Measurements from ENCODE around the gene ITPR2. TPM values are rescaled to one million over a fixed set of nuclear protein-coding genes. Genes with fewer than 3 reads are reported as not detected.

ITPR2 gene
- total RNA-seq, 6 experiments from 2014 or later = 6.9 to 8.4 (median 7.6) TPM

GRCh38 chr12:26535826-26536225, 297.2 kb downstream of the ITPR2 start:
- Mint-ChIP-seq H3K27ac (no peak overlapping the region), H3K9me3 (no peaks in the 10 kb centered on the region), H3K27me3 (ENCODE audit: insufficient read depth) (no peaks in the 10 kb centered on the region)

GRCh38 chr12:26534071-26534470, 298.9 kb downstream of the ITPR2 start:
- no peak for DNase-seq
- TF ChIP-seq CTCF (IDR thresholded peaks at IDR 0.05) = no peak
- Mint-ChIP-seq H3K36me3 (ENCODE audit: low read depth) (no peaks in the 10 kb centered on the region), H3K27me3 (ENCODE audit: insufficient read depth) (no peaks in the 10 kb centered on the region), H3K27ac (no peak overlapping the region), H3K4me3 (no peak overlapping the region), H3K4me1 (ENCODE audit: low read depth) (no peaks in the 10 kb centered on the region), H3K9me3 (no peaks in the 10 kb centered on the region)

More at GRCh38 chr12:26535826-26536225, 297.2 kb downstream of the ITPR2 start:
- no peak for TF ChIP-seq CTCF (IDR thresholded peaks at IDR 0.05)
- Mint-ChIP-seq H3K4me1 (ENCODE audit: low read depth) (no peaks in the 10 kb centered on the region), H3K36me3 (ENCODE audit: low read depth) (no peaks in the 10 kb centered on the region), H3K4me3 (no peak overlapping the region)
- DNase-seq = no peak

- TF ChIP-seq CTCF (IDR thresholded peaks at IDR 0.05) = no peak
- no peaks in the 10 kb centered on the region for H3K27me3 Mint-ChIP-seq (ENCODE audit: insufficient read depth)
- no peak for DNase-seq
- no peak overlapping the region for H3K4me3 Mint-ChIP-seq
- H3K36me3 Mint-ChIP-seq (ENCODE audit: low read depth) = no peaks in the 10 kb centered on the region
- no peaks in the 10 kb centered on the region for H3K4me1 Mint-ChIP-seq (ENCODE audit: low read depth)
- H3K9me3 Mint-ChIP-seq = no peaks in the 10 kb centered on the region
- H3K27ac Mint-ChIP-seq = no peak overlapping the region
Observed at GRCh38 chr12:26533211-26533610, 299.8 kb downstream of the ITPR2 start.

GRCh38 chr12:26530461-26530860, 302.5 kb downstream of the ITPR2 start:
- H3K9me3 Mint-ChIP-seq = peaks cover 4% of the 10 kb centered on the region
- TF ChIP-seq CTCF (IDR thresholded peaks at IDR 0.05) = no peak
- no peaks in the 10 kb centered on the region for H3K27me3 Mint-ChIP-seq (ENCODE audit: insufficient read depth)
- H3K36me3 Mint-ChIP-seq (ENCODE audit: low read depth) = peaks cover 7% of the 10 kb centered on the region
- no peak overlapping the region for H3K27ac Mint-ChIP-seq
- no peak for DNase-seq
- H3K4me3 Mint-ChIP-seq = no peak overlapping the region
- no peaks in the 10 kb centered on the region for H3K4me1 Mint-ChIP-seq (ENCODE audit: low read depth)

- Mint-ChIP-seq H3K4me3 (no peak overlapping the region), H3K9me3 (peaks cover 11% of the 10 kb centered on the region), H3K27ac (no peak overlapping the region), H3K27me3 (ENCODE audit: insufficient read depth) (no peaks in the 10 kb centered on the region), H3K36me3 (ENCODE audit: low read depth) (peaks cover 11% of the 10 kb centered on the region), H3K4me1 (ENCODE audit: low read depth) (peaks cover 1% of the 10 kb centered on the region)
- no peak for TF ChIP-seq CTCF (IDR thresholded peaks at IDR 0.05)
- DNase-seq = no peak
Observed at GRCh38 chr12:26528943-26529342, 304.1 kb downstream of the ITPR2 start.

- Mint-ChIP-seq H3K27me3 (ENCODE audit: insufficient read depth) (no peaks in the 10 kb centered on the region), H3K4me1 (ENCODE audit: low read depth) (peaks cover 9% of the 10 kb centered on the region), H3K4me3 (no peak overlapping the region), H3K36me3 (ENCODE audit: low read depth) (peaks cover 11% of the 10 kb centered on the region), H3K27ac (no peak overlapping the region), H3K9me3 (peaks cover 11% of the 10 kb centered on the region)
- TF ChIP-seq CTCF (IDR thresholded peaks at IDR 0.05) = no peak
- no peak for DNase-seq
Observed at GRCh38 chr12:26527682-26528081, 305.3 kb downstream of the ITPR2 start.

All from HFFc6 (cell line).